ENCODE measurements around the gene TPCN1. TPM values are rescaled to one million over a fixed set of nuclear protein-coding genes. Genes with fewer than 3 reads are reported as not detected.

Gene TPCN1
- total RNA-seq (2014; rRNA removed; shearing (Covaris generic)), result 5.3 and 5.4 TPM in 2 replicates

- peak; percentile 99 for DNase-seq (ENCODE audit: low spot score)
Measured at GRCh38 chr12:113221181-113221996, at the start of gene TPCN1. TSS of gene TPCN1 (plus strand) at chr12:113221464. CDS start at chr12:113226853, 5,389 bp downstream.

DNA sequence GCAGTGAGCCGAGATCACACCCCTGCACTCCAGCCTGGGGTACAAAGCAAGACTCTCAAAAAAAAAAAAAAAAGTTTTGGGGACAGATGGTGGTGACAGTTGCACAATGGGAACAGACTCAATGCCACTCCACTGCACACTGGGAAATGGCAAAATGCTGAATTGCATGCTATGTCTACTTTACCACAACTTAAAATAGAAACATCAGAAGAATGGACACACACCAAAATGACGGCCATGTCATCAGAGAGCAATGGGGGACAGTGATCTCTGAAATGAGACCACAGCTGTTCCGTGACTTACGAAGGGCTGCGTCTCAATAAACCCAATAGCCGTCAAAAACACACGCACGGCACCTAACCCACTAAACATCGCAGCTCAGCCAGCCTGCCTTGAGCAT is 49.7 kb upstream of the TPCN1 start:
- no peak for DNase-seq (ENCODE audit: low spot score)

GRCh38 chr12:113172185-113172584 is 49.1 kb upstream of the TPCN1 start:
- no peak for DNase-seq (ENCODE audit: low spot score)

DNA sequence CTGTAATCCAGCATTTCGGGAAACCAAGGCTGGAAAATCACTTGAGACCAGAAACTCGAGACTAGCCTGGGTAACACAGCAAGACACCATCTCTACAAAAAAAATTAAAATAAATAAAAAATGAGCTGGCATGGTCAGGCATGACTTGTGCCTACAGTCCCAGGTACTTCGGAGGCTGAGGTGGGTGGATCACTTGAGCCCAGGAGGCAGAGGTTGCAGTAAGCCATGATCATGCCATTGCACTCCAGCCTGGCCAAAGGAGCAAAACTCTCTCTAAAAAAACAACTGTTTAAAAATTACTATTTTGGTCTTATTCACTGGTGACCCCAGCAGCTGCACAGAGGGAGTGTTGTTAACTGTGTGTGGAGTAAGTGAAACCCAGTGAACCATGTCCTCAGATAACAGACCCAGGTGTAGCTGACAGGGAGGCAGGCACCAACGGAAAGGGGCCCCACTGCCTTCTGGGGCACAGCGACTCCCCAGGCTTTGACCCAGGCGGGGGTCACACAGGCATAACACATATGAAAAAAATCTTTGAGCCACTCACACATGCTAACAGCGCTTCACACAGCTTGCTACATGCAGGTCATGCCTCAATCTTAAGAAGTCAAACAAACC is 48.1 kb upstream of the TPCN1 start:
- no peak for DNase-seq (ENCODE audit: low spot score)

DNA sequence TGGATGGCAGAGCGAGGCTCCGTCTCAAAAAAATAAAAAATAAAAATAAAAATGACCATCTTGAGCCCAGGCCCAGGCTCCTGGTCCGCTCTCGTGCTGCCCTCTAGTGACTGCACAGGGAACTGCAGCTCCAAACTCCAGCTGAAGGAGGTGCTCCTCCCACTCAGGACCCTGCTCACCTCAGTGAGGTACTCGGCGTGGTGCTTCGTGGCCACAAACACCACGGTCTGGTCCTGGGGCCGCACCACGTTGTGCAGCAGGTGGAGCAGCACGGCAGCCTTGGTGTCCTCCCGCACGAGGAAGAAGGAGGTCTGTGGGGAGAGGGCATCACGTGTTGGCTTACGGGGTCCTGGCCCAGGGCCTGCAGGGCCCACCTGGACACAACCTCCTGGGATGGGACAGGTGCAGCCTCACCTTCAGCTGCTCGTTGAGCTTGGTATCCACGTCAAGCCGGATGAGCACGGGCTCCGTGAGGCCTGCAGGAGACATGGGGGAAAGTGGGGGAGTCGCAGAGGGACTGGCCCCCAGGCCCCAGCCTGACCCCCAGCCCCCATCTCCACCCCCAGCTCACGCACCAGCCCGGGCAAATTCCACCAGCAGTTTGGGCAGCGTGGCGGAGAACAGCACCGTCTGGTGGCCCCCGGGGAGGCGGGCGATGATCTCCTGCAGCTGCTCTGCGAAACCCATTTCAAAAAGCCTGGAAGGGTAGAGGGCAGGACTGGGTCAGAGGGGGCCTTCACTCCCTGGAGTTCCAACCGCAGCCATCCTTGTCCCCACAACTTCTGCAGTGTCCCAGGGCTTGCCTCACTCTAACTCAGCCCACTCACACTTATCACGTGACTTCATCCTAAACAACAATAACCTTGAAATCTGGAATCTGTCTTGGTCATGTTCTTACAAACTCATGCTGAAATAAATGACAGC is 46.5 kb upstream of the TPCN1 start:
- peak; percentile 43 for DNase-seq (ENCODE audit: low spot score)

DNA sequence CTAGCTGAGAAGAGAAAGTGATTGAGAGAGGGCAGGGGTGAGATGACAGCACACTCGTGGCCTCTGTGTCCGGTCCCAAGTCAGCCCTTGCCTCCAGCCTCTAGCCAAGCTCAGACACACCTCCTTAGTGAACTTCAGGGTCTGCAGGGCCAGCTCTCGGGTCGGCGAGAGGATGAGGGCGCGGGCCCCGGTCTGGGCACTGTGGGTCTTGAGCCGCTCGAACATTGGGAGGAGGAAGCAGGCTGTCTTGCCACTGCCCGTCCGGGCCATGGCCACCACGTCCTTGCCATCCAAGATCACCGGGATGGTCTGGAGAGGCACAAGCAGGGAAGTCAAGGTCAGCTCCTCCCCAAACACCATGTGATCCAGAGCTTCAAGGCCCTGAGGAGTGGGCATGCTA is 42.2 kb upstream of the TPCN1 start:
- DNase-seq (ENCODE audit: low spot score), result no peak

DNA sequence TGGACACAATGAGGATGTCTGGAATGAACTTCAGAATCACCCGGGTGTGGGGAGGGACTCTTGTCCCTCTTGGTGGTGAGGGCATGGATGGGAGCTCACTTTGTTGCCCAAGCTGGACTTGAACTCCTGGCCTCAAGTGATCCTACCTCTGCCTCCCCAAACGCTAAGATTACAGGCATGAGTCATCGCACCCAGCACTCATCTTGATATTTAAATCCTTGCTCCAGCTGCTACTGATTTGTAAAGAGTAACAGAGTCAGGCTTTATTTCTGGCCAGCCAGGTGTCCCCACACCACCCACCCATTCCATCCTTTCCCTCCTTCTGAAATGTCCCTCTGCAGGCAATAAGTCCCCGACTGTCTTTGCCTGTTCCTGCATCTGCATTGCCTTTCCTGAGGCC is 40.9 kb upstream of the TPCN1 start:
- DNase-seq (ENCODE audit: low spot score), result no peak

DNA sequence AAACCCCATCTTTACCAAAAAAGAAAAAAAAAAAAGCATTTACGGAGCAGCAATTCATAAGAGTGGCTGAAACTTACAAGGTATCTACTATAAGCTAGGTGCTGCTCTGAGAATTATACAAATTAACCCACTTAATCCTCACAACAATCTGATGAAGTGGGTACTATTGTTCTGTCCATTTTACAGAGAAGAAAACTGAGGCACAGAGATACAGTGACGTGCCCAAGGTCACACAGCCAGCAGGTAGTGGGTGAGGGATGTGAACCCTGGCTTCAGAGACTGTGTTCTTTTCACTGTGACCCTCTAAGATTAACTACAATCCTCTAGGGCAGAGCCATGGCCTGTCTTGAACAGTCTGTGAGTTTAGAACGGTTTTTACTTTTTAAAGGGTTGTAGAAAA is 39.3 kb upstream of the TPCN1 start:
- DNase-seq (ENCODE audit: low spot score), result no peak

GRCh38 chr12:113183030-113183589 is 38.2 kb upstream of the TPCN1 start:
- DNase-seq (ENCODE audit: low spot score), result no peak

DNA sequence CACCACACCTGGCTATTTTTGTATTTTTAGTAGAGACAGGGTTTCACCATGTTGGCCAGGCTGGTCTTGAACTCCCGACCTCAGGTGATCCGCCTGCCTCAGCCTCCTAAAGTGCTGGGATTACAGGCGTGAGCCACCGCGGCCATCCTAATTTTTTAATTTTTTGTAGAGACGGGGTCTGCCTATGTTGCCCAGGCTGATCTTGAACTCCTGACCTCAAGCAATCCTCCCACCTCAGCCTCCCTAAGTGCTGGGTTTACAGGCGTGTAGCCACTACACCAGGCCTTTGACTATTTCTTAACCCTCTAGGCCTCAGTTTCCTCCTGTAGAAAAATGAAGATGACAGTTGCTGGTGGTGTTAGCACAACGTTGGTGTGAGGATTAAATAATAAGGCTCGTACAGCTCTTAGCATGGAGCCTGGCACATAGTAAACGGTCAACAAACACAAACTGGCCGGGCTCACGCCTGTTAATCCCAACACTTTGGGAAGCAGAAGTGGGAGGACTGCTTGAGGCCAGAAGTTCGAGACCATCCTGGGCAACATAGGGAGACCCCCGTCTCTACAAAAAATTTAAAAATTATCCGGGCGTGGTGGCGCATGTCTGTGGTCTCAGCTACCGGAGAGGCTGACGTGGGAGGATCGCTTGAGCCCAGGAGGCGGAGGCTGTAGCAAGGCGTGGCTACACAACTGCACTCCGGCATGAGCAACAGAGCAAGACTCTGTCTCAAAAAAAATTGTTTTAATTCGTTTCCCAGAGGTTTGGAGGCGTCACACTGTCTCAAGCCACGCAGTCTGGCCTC is 37.0 kb upstream of the TPCN1 start:
- DNase-seq (ENCODE audit: low spot score), result no peak

- DNase-seq (ENCODE audit: low spot score), result peak; percentile 83
Measured at GRCh38 chr12:113184900-113185179, 36.4 kb upstream of the TPCN1 start.

GRCh38 chr12:113185180-113186032 is 35.9 kb upstream of the TPCN1 start, which contains the start of the genes DDX54 and RITA1:
TSS of gene DDX54 (minus strand) at chr12:113185478. CDS start at chr12:113185451, 27 bp downstream.
TSS of gene RITA1 (plus strand) at chr12:113185721. CDS start at chr12:113186747, 1,026 bp downstream.
- peak; percentile 68 for DNase-seq (ENCODE audit: low spot score)

DNA sequence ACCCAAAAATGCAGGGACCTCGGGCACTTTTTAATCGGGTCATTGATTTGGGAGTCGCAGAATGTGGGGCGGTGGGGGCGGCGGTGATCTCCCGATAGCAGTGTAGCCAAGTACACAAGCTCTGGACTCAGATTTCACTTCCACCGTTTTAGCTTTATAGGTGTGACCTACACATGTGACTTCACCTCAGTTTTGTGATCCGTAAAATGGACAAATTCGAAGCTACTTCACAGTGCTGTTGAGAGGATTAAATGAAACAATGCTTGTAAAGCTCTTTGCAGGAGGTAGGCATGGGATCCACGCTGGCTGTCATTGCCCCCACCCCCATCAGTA is 35.3 kb upstream of the TPCN1 start:
- DNase-seq (ENCODE audit: low spot score), result no peak

GRCh38 chr12:113186666-113187325 is 34.5 kb upstream of the TPCN1 start:
- DNase-seq (ENCODE audit: low spot score), result no peak

- no peak for DNase-seq (ENCODE audit: low spot score)
Measured at GRCh38 chr12:113189361-113189760, 31.9 kb upstream of the TPCN1 start.

- peak; percentile 57 for DNase-seq (ENCODE audit: low spot score)
Measured at GRCh38 chr12:113190761-113191160, 30.5 kb upstream of the TPCN1 start.

- no peak for DNase-seq (ENCODE audit: low spot score)
Measured at GRCh38 chr12:113191227-113191626, 30.0 kb upstream of the TPCN1 start.

- no peak for DNase-seq (ENCODE audit: low spot score)
Measured at GRCh38 chr12:113194971-113195391, 26.3 kb upstream of the TPCN1 start.

DNA sequence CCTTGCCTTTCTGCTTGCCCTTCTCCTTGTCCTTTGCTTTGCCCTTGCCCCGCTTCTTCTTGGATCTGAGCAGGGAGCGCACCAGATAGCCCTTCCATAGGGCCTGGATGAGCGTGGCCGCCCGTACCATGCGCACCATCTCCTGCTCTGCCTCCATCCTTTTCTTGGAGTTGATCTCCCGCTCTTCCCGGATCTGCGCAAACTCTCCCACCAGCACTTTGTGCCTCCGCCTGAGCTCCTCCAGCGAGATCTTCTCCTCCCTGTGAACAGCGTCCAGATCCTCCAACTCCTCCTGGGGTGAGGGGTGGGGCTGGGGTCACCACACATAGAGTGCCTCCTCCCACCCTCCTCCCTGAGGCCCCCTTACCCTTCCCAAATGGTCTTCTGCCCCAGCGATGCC is 25.7 kb upstream of the TPCN1 start:
- no peak for DNase-seq (ENCODE audit: low spot score)

DNA sequence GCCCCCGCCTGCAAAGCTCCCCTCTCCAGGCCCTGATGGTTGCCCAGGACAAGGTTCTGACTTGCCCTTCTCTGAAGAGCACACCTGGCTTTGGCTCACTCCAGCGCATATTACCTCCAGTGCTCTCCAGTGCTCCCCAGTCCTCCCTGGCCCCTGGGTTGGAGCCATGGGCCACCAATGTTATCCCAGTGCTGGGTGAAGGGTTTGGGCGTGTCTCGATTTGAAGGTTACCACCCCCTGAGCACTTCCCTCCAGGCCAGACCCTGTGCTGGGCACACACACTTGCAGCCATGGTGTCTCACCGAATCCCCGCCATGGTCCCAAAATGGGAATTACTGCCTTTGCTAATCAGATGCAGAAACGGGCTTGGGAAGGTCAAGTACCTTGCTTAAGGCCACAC is 24.7 kb upstream of the TPCN1 start:
- no peak for DNase-seq (ENCODE audit: low spot score)
